Endothelial cell of umbilical vein (primary cell): Measurements from ENCODE around the gene TOR4A.

Experiments
- POLR2A ChIP-seq: IDR thresholded peaks from 2 replicates; pipeline ENCODE4 v1.6.1; 2012; ENCODE audit warnings: low read depth, mild to moderate bottlenecking, control low read depth, low read length
- POLR2AphosphoS5 ChIP-seq: IDR thresholded peaks from 2 replicates; pipeline ENCODE4 v1.6.1; 2012; ENCODE audit warnings: low read depth, mild to moderate bottlenecking, control low read depth, low read length, moderate library complexity; ENCODE audit not compliant: insufficient read depth
- TF ChIP-seq, protein P1 (sequence below), 2 donors: IDR thresholded peaks; 1 replicate in 1 of 2; 2 replicates in 1 of 2; pipeline ENCODE4 v1.5.1; 2011; ENCODE audit warnings: low read length in 2 of 2, mild to moderate bottlenecking in 2 of 2, moderate library complexity in 2 of 2, control low read depth in 1 of 2, inconsistent platforms in 1 of 2, low read depth in 1 of 2; ENCODE audit not compliant: insufficient read depth in 1 of 2; ENCODE audit errors: extremely low read depth in 1 of 2

DNA sequence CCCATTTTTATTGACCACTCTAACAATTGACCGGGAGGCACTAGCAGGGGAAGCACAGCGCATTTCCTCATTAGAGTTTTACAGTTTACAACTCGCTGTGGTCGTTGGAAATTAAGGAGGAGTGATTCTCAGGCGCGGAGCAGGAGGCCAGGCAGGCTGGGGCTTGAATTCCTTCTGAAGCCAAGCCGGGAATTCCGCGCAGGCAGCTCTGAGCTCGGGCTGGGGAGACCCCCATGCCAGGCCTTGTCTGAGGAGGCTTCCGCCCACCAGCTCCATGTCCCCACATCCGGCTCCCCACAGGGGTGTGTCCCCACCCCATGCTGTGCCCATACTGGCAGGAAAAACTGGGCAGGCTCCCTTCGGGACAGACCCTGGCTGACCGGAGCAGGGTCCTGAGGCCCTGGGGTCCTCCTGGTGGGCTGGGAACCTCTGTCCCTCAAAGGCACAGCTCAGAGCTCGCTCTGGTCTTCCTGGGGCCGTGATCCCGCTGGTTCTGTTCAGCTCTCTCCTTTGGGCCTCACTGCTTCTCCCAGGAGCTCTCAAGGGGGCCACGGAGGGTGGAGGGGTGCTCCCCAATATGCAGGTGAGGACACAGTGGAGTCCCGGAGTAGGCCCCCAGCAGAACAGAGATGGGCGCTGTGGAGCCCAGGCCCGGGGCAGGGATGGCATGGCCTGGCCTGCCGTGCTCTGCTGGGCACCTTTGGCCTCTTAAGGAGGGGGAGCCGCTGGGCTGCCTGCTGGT is 25.8 kb downstream of the TOR4A start:
- TF ChIP-seq, protein P1, sequence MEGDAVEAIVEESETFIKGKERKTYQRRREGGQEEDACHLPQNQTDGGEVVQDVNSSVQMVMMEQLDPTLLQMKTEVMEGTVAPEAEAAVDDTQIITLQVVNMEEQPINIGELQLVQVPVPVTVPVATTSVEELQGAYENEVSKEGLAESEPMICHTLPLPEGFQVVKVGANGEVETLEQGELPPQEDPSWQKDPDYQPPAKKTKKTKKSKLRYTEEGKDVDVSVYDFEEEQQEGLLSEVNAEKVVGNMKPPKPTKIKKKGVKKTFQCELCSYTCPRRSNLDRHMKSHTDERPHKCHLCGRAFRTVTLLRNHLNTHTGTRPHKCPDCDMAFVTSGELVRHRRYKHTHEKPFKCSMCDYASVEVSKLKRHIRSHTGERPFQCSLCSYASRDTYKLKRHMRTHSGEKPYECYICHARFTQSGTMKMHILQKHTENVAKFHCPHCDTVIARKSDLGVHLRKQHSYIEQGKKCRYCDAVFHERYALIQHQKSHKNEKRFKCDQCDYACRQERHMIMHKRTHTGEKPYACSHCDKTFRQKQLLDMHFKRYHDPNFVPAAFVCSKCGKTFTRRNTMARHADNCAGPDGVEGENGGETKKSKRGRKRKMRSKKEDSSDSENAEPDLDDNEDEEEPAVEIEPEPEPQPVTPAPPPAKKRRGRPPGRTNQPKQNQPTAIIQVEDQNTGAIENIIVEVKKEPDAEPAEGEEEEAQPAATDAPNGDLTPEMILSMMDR (IDR thresholded peaks at IDR 0.05; ENCODE audit: extremely low read depth in 1 of 2, insufficient read depth in 1 of 2, low read depth in 1 of 2, low read length in 2 of 2): no peak
- TF ChIP-seq POLR2A: no peak
- TF ChIP-seq POLR2AphosphoS5: no peak
